Measurements from ENCODE around the gene OLFM4. TPM values are rescaled to one million over a fixed set of nuclear protein-coding genes. Genes with fewer than 3 reads are reported as not detected.

The OLFM4 gene
- total and polyA plus RNA-seq, 2 donors (not counting 3 experiments of a cell fraction or from before 2014, with no cell fraction given) = not detected

- Histone ChIP-seq H2AFZ (ENCODE audit: low read depth, low read length) (no peak overlapping the region), H3K79me2 (ENCODE audit: control insufficient read depth, insufficient read depth, low read length) (no peaks in the 10 kb centered on the region), H3K4me2 (ENCODE audit: insufficient read depth, low read length) (no peak overlapping the region), H3K4me3 (replicated peaks in 1 of 3; ENCODE audit: insufficient read depth in 1 of 3, low read depth in 1 of 3, low read length in 3 of 3) (no peak overlapping the region), H3K9me3 (replicated peaks; ENCODE audit: control insufficient read depth, insufficient read depth, low read length) (peaks cover 6% of the 10 kb centered on the region), H3K27ac (ENCODE audit: insufficient read depth, low read depth, low read length) (no peak overlapping the region), H3K9me1 (replicated peaks; ENCODE audit: control insufficient read depth, extremely low read depth, insufficient read depth, low read length) (no peaks in the 10 kb centered on the region), H3K9ac (replicated peaks; ENCODE audit: extremely low read depth, insufficient read depth, low read length) (no peak overlapping the region), H4K20me1 (replicated peaks; ENCODE audit: control insufficient read depth, extremely low read depth, insufficient read depth, low read length) (no peaks in the 10 kb centered on the region), H3K4me1 (ENCODE audit: control insufficient read depth, extremely low read depth, insufficient read depth, low read length) (no peaks in the 10 kb centered on the region), H3K27me3 (ENCODE audit: control insufficient read depth in 2 of 2, insufficient read depth in 2 of 2, low read length in 2 of 2) (no peaks in the 10 kb centered on the region), H3K36me3 (ENCODE audit: control insufficient read depth in 2 of 2, extremely low read depth in 1 of 2, insufficient read depth in 2 of 2, low read length in 2 of 2) (no peaks in the 10 kb centered on the region)
- DNase-seq (ENCODE audit: low read depth, low spot score) (no peak), FAIRE-seq (no peak)
- TF ChIP-seq CTCF (IDR thresholded peaks at IDR 0.05; ENCODE audit: extremely low read depth in 1 of 2, insufficient read depth in 1 of 2, low read depth in 1 of 2, low read length in 2 of 2) (no peak), POLR2A (IDR thresholded peaks at IDR 0.05; ENCODE audit: low read depth, low read length) (no peak), JUN (IDR thresholded peaks at IDR 0.05; ENCODE audit: borderline replicate concordance, insufficient read depth, insufficient read length, low read depth) (no peak), MAX (IDR thresholded peaks at IDR 0.05; ENCODE audit: insufficient read depth, insufficient read length) (no peak), POLR2AphosphoS5 (IDR thresholded peaks at IDR 0.05; ENCODE audit: insufficient read depth, low read depth, low read length) (no peak), GATA2 (IDR thresholded peaks at IDR 0.05; ENCODE audit: insufficient read depth, insufficient read length, low read depth, low read length) (no peak), EZH2 (IDR thresholded peaks at IDR 0.05; ENCODE audit: borderline replicate concordance, low read depth, low read length, severe bottlenecking) (no peak), FOS (IDR thresholded peaks at IDR 0.05; ENCODE audit: borderline replicate concordance, insufficient read depth, low read length) (no peak), MYC (IDR thresholded peaks at IDR 0.05; ENCODE audit: low read depth, low read length) (no peak)
- POLR2A ChIA-PET = no interaction called here
- intact Hi-C loops (cut with micrococcal nuclease) = no loop called here
- CTCF ChIA-PET = no interaction called here
- no TSS peak for BruUV-seq (replicated peaks)
- dilution Hi-C loops (cut with MboI; ENCODE audit: extremely low pct_ligation_motif_present, low sequenced_read_pairs) = no loop called here
Observed at GRCh38 chr13:53001444-53002225, 27.0 kb upstream of the OLFM4 start.

Data from endothelial cell of umbilical vein (primary cell).